ENCODE results near the gene EPN1.
A peak's percentile ranks its signal among the peaks of the same experiment; 100 is the strongest.

- TF ChIP-seq POLR2A (IDR thresholded peaks at IDR 0.05): peak in 1 of 2 donors; percentile 71
- peak; percentile 97 to 100 (median 99) for TF ChIP-seq CTCF (IDR thresholded peaks at IDR 0.05)
These were observed 21.2 kb upstream of the EPN1 start for GRCh38 chr19:55653651-55654322.

All from heart left ventricle (tissue), 13 donors.